NCI-H460 (cell line): ENCODE measurements around the gene TXNDC2. TPM values are rescaled to one million over a fixed set of nuclear protein-coding genes. Genes with fewer than 3 reads are reported as not detected.
"Not testable (repeated sequence)": the region's sequence is repeated elsewhere in the genome, so short reads cannot be mapped to it uniquely, and the experiment has no call there.

ENCODE experiments used
- DNase-seq: peaks from one replicate; pipeline ENCODE4 v3.0.0-alpha.2; 2016; ENCODE audit warnings: low read depth; ENCODE audit errors: extremely low read depth
- total RNA-seq: library from RNA; depleted of rRNA; stranded (reverse); fragments of >200 nt; shearing (Covaris generic); gene quantifications from 2 replicates; pipeline ENCODE4 v1.2.3, GENCODE V29; 2014

Gene TXNDC2
- total RNA-seq, 1 experiment from 2014 or later, result 0.10 TPM

DNA sequence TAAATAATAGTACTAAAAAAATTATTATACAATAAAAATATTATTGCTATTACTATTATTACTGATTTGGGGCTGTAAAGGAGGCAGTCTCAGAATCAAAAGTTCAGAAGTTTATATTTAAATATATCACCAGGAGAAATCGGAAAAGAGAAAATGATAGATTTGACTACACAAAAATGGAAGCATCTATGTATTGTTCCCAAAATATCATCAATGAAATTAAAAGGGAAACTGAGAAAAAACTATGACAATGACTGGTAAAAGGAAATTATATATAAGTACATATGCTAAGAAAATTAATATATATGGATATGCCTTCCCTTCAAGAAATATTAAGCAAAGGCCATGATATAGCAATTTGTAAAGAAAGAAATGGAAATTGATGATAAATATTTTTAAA lies 7.7 kb upstream of the TXNDC2 start:
- no peak for DNase-seq

DNA sequence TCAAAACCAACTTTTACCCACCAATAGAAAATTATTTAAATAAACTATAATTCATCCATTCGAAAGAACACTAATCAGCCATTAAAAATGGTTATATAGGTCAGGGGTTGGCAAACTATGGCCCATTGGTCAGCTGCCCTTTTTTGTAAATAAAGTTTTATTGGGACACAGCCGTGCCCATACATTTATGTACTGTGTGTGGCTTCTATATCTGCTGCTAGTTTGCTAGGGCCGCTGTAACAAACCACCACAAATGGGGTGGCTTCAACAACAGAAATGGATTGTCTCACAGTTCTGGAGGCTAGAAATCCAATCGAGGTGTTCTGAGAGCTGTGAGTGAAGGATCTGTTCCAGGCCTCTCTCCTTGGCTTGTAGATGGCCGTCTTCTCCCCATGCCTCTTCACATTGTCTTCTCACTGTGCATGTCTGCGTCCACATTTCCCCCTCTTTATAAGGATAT lies 7.0 kb upstream of the TXNDC2 start:
- DNase-seq, result no peak

DNA sequence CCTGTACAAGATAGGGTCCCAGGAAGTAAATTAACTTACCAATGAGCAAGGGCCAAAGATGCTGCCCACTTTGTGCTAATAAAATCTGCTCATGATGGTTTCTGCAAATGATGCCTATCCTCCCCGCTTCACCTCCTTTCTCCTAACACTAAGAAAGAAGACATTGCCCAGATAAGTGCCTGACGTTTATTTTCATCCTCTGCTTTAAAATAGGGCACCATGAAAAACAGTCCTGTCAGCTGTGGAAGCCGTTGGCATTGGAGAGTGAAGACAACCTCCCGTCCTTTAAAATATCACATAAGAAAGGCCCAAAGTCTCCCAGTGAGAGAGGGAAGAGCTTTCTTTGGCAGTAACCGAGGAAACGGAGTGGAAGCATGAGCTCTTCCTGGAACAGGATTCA lies 1.7 kb upstream of the TXNDC2 start:
- DNase-seq, result no peak

DNA sequence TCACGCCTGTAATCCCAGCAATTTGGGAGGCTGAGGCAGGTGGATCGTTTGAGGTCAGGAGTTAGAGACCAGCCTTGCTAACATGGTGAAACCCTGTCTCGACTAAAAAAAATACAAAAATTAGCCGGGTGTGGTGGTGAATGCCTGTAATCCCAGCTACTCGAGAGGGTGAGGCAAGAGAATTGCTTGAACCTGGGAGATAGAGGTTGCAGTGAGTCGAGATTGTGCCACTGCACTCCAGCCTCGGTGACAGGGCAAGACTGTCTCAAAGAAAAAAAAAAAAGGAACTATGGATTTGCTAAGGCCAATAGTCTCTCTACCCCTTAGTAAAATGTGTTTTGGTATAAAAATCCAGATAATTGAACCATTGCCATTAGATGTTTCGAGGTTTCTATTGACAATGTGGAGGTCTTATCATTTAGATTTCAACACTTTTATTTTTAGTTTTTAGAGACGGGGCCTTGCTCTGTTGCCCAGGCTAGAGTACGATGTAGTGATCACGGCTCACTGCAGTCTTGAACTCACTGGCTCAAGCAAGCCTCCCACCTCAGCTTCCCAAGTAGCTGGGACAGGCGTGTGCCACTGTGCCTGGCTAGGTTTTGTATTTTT lies 1.1 kb upstream of the TXNDC2 start:
- DNase-seq, result no peak

DNA sequence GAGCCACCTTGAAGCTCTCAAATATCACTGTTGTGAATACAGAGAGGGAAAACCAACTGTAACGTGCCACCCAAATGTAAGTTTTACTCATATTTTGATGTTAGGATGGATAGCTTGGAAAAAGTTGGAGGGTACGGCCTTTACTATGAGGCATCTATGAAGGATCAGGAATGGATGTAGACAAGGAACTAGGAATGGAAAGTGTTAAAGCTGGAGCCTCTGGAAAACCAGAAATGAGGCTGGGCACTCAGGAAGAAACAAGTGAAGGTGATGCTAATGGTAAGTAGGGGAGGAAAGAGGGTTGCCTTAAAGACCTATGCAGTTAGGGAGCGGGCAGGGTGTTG lies 204 bp downstream of the TXNDC2 start:
- DNase-seq, result no peak

DNA sequence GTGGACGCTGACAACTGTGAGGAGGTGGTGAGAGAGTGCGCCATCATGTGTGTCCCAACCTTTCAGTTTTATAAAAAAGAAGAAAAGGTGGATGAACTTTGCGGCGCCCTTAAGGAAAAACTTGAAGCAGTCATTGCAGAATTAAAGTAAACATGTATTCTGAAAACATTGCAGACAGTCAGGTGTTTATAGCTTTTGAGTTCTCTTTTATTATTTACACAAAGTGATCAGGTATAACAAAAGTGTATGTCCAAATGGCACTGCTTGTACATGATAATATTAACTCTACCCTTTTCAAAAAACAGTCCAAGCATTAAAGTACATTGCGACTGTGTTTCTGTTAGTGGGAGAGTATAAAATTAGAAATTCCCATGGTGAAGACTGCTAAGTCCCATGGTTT lies 2.2 kb downstream of the TXNDC2 start:
- no peak for DNase-seq

DNA sequence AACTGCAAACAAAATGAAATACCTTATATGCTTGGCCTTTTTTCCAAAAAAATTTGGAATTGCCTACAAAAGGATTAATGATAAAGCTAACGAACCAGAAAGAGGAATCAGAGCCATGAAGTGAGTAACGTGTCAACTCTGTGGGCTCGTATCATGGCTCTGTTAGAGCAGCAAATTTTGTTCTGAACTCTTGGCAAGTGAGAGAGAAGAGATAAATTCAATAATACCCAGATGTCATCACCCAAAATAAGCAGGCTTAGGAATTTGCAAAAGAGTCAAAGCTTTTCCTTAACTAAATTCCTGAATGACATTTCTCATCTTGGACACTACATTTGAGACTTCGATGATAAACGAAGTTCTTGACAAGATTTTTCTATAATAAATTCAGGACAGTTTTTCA lies 4.4 kb downstream of the TXNDC2 start:
- DNase-seq, result no peak

DNA sequence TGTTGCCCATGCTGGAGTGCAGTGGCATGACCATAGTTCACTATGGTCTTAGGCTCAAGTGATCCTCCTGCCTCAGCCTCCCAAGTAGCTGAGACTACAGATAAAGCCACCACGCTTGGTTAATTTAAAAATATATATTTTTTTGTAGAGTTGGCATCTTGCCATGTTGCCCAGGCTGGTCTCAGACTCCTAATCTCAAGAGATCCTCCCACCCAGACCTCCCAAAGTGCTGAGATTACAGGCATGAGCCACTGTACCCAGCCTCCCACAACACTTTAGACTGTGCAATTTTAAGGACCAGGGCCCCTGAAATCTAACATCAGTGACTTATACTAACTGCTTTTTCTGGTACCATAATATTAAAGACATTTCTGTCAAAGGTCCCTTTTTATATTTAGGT lies 5.2 kb downstream of the TXNDC2 start:
- DNase-seq, result no peak

DNA sequence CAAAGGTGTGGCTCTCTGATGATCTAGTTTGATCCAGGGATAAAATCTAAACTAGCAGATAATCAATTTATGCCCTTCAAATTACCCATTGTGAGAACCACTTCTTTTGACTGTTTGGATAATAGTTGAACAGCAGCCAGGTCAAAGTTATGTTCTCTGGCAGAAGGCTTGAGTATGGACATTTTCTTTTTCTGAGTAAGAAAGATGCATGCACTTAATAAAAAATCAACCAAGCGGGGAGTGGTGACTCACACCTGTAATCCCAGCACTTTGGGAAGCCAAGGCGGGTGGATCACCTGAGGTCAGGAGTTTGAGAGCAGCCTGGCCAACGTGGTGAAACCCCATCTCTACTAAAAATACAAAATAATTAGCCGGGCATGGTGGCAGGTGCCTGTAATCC lies 5.7 kb downstream of the TXNDC2 start:
- not testable (repeated sequence) for DNase-seq

DNA sequence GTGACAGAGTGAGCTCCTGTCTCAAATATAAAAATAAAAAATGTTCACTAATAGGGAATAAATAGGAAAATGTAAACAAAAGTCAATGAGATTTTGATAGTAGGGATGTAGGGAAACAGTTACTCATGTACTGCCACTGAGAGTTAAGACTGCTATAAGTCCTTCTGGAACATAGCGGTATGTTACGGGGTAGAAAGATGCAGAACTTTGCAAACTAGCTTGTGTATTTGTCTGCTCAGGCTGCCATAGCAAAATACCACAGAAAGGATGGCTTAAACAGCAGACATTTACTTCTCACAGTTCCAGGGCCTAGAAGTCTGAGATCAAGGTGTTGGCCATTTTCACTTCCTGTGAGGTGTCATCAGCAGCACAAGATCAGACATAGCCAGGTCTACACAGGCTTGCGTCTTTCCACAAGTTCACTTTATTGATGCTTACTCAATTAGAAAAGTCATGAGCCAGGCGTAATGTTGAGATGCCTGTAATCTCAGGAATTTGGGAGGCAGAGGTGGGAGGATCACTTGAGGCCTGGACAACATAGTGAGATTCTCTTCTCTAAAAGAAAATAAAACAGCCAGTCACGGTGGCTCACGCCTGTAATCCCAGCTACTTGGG lies 8.8 kb downstream of the TXNDC2 start:
- no peak for DNase-seq

DNA sequence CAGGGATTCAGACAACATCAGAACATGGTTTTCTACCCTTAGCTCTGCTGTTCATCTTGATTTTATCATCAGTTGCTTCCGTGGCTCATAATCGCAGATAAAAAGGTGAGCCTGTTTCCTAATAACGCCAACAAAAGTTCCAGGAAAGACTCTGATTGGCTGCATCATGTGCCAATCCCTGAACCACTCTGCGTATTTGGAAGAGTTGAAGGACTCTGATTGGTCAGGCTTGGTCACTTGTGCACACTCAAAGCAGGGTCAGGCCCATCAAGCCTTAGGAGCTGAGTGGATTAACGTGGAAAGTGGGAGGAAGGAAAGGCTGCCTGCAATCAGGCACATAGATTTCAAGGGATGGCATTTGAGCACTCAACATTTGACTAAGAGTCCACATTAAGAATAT lies 11.4 kb downstream of the TXNDC2 start:
- DNase-seq, result no peak

DNA sequence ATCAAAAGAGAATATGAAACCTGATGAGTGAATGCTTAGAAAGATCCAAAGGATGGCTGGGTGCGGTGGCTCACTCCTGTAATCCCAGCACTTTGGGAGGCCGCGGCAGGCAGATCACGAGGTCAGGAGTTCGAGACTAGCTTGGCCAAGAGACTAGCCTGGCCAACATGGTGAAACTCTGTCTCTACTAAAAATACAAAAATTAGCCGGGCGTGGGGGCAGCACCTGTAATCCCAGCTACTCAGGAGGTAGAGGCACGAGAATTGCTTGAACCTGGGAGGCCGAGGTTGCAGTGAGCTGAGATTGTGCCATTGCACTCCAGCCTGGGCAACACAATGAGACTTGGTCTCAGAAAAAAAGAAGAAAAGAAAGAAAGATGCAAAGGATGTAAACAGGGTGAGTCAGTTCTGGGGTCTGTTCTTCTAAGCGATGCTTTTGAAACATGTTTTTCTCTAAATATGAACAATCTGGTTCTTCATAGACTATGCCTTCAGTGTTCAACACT lies 12.1 kb downstream of the TXNDC2 start:
- DNase-seq, result not testable (repeated sequence)

DNA sequence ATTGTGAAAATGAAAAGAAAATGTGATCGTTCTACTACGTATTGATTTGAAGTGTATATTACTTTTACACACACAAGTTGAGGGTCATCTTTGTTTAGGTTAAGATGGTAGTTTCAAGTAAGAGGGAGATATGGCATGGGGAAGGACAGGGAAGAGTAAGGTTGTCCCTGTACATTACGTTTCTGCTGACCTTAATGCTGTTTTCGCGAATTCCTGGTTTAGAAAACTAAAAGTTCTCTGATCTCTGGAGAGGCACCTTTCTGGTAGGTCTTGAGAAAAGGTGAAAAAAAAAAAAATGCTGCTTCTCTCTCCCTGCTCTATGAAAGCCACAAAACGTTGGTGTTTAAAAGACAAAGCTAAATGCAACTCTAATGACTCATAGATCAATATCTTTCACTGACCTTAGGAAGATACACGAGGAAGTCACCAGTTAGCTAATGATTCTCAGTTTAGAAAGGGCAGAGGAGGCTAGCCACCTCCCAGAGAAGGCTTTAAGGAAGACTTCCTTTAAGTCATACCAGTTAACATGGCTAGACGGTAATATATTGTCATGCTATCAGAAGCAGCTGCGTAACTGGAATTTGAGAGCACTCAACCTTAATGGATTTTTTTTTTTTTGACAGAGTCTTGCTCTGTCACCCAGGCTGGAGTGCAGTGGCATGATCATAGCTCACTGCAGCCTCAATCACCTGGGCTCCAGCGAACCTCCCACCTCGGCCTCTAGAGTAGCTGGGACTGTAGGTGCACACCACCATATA lies 13.2 kb downstream of the TXNDC2 start:
- no peak for DNase-seq

DNA sequence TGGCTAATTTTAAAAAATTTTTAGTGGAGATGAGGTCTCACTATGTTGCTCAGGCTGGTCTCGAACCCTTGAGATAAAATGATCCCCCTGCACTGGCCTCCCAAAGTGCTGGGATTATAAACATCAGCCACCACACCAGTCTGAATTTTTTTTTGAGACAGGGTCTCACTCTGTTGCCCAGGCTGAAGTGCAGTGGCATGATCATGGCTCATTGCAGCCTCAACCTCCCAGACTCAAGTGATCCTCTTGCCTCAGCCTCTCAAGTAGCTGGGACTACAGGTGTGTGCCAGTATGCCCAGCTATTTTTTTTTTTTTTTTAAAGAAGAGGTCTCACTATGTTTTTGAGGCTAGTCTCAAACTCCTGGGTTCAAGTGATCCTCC lies 13.8 kb downstream of the TXNDC2 start:
- DNase-seq, result not testable (repeated sequence)

DNA sequence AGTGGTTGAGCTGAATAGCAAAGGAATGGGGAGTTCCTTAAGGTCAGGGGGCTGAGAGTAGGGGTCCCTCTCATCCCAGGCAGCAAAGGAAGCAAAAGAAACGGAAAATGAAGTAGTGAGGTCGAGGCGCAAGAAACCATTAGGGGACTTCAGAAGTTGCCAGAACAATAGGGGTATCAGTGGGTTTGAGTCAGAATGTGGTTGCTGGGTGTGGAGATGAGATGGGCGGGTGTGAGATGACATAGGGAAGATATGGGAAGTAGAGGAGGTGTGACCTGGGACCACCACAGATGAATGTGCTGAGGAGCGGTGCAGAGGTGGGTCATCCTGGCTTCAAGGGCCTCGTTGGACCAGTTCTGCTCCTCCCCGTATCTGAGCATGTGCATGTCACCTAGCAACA lies 14.9 kb downstream of the TXNDC2 start:
- DNase-seq, result no peak

DNA sequence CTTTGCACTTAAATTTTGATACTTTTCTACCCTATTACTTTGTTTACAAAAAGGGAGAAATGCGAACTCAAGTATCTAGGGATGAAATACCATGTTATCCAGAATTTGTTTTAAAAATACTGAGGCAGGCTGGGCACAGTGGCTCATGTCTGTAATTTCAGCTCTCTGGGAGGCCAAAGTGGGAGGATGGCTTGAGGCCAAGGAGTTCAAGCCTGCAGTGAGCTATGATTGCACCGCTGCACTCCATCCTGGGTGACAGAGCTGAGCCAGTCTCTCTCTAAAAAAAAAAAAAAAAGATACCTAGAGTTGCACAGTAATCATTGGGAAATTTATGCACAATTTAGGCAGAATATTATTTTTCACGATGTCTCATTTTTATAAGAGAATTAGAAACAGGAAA lies 15.6 kb downstream of the TXNDC2 start:
- no peak for DNase-seq

DNA sequence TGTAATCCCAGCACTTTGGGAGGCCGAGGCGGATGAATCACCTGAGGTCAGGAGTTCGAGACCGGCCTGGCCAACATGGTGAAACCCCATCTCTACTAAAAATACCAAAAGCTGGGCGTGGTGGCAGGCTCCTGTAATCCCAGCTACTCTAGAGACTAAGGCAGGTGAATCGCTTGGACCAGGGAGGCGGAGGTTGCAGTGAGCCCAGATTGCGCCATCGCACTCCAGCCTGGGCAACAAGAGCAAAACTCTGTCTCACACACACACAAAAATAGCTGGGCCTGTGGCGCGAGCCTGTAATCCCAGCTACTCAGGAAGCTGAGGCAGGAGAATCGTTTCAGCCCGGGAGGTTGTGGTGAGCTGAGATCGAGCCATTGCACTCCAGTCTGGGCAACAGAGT lies 16.5 kb downstream of the TXNDC2 start:
- not testable (repeated sequence) for DNase-seq

DNA sequence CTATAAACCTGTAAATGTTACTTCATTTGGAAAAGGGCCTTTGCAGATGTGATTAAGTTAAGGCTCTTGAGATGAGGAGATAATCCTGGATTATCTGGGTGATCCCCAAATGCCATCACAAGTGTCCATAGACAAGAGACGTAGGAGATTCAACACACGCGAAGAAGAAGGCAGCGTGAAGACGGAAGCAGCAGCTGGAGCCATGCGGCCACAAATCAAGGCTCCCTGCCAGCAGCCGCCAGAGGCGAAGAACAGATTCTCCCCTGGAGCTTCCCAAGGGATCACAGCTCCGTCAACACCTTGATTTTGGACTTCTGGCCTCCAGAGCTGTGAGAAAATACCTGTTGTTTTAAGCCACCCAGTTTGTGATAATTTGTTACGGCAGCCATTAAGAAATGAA lies 17.1 kb downstream of the TXNDC2 start:
- DNase-seq, result no peak

DNA sequence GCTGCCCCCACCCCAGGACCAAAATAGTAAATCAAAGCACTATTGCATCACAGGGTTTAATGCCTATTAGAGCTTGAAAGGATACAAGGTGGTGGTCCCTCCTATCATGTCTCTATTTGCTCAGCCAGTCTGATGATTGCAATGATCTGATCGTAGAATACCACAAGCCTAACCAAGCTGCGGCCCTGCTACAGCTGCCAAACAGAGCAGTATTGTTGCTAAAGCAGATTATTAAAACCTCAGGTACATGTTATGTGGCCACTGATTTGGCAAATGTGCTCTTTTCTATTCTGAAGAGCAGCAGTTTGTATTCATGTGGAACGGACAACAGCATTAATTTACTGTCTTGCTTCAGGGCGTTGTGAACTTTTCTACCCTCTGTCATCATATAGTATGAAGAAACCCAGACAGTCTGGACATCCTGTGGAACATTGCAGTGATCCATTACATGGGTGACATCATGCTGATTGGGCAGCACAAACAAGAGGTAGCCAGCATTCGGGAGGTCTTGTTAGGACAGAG lies 19.7 kb downstream of the TXNDC2 start:
- no peak for DNase-seq

DNA sequence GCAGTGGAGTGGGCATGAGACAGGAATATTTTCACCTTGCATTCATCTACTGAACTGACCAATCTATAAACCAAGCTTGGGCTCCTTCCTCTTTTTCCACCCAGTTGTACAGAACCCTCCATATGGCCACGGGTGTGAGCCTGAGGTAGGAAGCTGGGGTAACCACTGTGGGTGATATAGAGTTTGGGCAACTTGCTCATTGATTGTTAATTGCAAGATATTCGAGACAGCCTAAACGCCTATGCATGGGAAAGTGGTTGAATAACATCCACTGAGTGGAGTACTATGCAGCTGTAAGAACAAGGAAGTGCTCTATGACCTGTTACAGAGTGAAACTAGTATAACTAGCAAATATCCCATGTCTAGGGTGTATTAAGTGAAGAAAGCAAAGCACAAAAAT lies 20.7 kb downstream of the TXNDC2 start:
- no peak for DNase-seq

DNA sequence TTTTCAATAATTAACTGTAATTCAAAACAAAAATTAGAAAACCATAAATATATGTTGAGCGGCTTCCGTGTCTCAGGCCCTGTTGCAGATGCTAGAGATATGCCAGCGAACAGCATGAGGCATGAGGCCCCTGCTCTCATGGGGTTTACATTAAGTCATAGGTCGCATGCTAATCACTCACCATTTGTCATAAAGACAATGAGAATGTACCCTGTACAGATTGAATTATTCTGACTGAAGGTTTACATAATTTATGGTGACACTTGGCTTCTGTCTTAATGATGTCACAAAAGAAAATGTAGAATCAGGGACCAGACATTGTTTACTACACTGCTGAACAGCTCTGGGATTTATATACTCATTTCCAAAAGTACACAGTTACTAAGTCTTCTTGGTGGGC lies 22.1 kb downstream of the TXNDC2 start:
- no peak for DNase-seq

DNA sequence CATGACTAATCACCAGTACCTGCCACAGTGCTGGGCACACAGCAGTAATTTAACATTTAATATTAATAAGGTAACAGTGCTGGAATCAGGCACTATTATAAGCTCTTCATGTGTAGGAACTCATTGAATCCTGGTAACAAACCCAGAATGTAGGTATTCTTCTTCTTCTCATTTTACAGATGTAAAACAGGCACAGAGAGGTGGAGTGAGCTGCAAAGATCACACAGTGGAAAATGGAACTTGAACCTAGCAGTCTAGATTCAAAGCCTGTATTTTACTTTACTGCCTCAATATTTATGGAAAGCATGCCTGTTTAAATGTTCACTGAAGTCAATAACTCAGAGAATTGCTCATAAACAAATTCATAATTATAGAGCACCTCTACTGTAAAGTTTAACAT lies 24.3 kb downstream of the TXNDC2 start:
- no peak for DNase-seq
